Raji (cell line): ENCODE data around the gene GAS2.

Experiments used
- POLR2A ChIP-seq: IDR thresholded peaks from 2 replicates; pipeline ENCODE4 v1.6.1; 2011; ENCODE audit warnings: low read depth, low read length, control low read depth; ENCODE audit not compliant: insufficient read depth

GAS2 gene

GRCh38 chr11:22733475-22734248 is 67.3 kb downstream of the GAS2 start:
- no peak for TF ChIP-seq POLR2A

DNA sequence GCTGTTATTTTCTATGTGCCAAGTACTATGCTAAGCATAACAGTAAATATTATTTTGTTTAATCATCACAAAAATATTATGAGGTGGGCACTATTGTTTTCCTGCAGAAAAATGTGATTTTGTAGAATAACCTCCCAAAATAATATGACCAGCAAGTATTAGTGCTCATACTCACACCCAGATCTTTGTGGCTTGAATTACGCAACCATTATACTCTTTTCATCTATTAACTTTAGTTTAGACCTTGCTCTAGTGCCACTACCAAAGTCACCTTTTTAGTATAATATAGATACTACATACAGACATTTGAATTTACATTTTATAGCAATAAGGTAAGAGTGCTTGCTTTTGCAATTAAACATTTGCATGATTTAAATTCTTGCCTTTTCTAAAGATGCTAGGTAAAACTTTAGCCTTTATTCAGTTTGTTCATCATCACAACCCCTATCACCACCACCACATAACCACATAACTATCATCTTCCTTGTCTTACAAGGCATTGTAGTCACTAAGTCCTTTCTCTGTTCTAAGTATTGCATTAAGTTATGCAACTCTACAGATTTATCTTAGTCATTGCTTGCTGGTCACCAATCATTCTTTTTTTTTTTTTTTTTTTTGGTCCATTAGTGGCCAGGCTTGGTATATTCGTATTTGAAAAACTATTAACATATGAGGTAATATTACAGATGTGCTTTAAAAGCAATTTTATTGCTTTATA is 68.4 kb downstream of the GAS2 start:
- TF ChIP-seq POLR2A, result no peak

DNA sequence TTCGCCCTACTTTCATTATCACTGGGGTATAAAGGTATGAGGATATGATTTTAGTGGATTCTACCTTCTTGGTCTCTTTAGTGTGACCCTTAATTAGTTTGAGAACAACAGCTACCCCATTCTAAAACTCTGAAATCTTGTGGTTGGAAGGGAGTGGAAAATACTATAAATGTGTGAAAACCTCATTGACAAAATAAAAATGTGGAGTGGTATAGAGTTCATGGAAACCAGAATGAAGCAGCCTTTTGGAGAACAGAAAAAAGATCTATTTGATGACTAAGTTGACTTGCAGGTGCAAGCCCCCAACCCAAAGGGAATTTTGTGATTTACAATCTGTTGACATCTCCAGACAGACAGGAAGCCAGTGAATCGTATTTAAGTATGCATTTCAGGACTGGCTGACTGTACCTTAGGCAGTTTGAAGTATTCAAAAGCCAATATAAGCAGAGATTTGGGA is 75.8 kb downstream of the GAS2 start:
- no peak for TF ChIP-seq POLR2A

DNA sequence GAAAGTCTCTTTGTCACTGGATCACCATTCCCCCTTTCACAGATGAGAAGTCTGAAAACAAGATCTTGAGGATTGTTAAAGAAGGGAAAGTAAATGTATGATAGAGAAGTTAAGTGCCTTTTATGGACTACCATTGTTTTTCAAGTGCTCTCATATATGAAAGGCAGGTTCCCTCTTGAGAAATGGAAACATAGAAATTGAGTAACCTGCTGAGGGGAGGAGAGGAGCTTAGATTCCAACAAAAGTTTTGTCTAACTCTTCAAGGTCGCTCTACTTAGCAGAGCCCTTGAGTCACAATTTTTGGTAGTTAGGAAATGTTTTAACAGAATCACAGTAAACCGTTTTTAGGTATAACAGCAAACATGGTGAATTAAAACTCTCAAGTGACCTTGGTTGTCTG is 83.1 kb downstream of the GAS2 start:
- no peak for TF ChIP-seq POLR2A

DNA sequence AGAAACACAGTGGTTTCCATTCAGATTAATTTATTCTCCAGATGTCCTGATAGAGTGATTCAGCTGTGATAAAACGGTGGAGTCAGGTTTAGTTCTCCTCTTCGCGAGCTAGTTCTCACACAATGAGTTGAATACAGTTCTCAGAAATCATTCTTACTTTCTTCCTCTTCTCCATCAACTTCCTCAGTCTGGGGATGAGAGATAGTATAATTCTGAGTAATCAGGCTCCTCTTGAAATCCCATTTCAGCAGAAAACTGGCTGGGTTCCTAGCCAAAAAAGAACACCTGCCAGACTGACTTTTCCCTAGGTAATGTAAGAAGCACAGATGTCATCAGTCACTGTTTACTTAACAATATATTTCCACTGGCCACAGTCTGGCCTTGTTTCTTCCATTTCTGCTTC is 86.5 kb downstream of the GAS2 start:
- no peak for TF ChIP-seq POLR2A

- no peak for TF ChIP-seq POLR2A
Observed at GRCh38 chr11:22753416-22753815, 87.0 kb downstream of the GAS2 start.

DNA sequence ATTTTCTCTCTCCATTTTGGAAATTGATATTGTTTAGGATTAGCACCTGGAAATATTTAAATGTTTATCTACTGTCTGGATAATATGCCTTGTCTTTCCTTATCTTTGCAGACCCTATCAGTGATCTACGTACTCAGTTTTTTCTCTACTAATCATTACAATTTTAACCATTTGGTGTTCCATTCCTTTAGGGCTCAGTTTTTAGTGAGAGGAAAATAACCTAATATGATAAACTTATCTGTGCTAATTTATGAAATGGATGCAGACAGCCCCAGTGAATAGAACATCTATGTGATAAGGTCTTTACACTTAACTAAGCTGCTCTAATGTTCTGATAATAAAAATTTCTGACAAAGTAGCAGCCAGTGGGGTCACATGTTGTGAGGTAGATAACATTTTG is 94.7 kb downstream of the GAS2 start:
- TF ChIP-seq POLR2A, result no peak

DNA sequence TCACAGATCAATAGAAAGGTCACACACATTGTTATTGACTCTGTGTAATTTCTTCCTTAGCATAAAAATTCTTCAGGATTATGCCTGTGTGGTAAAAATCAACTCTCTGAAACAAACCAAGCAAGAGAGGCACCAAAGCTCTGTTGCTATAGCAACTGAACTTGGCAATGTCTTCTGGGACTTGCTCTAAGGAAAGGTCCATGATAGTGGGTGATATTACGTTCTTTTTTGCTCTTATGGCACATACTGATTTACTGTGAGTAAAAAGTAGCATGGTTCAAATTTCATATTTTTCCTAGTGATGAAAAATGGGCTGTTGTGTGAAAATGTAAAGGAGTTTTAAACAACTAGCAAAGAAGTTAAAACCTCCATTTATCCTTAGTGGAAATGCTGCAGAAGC is 96.8 kb downstream of the GAS2 start:
- no peak for TF ChIP-seq POLR2A

DNA sequence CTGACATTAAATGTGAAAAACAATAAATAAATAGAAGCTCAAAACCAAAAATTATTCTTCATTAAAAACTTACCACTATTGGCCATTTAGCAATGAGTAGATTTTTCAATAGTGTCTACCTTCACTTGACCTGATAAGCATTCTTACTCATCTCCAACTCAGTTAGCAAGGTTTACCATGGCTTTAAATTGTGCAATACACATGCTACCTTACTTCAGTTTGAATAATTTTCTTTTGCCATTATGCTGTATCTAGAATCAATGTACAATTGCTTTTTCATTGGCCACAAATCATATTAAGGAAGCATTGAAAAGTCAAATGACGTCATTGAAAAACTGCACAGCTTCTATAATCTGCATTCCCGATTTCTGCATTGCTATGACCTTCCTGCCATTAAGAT is 98.3 kb downstream of the GAS2 start:
- no peak for TF ChIP-seq POLR2A

- no peak for TF ChIP-seq POLR2A
Observed at GRCh38 chr11:22768281-22768680, 101.9 kb downstream of the GAS2 start.

DNA sequence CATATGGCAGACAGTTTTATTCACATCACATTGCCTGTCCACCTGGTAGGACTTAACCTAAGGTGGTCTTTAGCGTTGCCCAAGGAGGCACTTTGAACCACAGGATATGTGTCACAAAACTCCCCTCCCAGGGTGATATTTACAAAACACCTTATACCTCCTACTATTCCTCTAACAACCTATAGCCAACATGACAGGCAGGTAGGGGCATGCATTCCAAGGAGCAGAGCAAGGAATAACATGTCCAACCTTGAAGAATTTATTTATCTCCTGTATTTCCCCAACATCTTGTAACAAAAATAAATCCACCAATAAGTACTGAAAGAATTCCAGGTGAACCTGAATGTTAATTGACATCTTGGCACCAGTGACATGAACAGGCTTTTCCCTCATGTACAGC is 102.7 kb downstream of the GAS2 start:
- no peak for TF ChIP-seq POLR2A

DNA sequence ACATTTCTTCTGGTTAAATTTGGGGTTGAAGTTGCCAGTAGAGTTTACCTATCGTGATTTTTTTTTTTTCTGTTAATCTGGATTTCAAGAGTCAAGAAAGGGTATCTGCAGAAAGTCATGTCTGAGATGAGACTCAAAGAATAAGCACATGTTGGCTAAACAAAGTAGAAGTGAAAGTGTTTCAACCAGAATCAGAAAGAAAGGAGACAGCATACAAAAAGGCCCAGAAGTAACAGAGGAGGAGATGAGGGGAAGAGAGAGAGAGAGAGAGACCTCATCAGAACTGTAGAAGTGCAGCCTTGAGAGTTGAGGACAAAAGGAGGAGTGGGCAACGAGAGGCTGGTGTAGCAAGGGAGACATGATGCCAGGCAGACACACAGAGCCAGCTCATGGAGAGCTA is 108.3 kb downstream of the GAS2 start:
- TF ChIP-seq POLR2A, result no peak

GRCh38 chr11:22775248-22775647 is 108.8 kb downstream of the GAS2 start:
- TF ChIP-seq POLR2A, result no peak

DNA sequence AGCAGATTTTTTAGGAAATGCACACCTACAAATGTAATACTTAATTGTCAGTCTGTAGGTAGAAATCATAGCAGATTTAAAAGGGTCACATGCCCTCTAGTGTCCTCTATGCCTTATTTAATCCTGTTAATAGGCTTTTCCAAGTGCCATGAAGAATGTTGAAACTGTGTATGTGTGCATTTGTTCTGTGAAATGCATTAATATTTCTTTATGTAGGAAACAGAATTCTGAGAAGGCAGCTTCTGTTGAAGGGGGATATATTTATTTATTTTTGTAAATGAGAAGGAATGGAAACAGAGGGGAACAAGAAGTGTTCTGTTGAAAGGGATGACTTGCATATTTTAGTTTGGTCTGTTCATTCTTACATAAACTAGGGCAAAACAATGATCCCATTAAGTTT is 112.2 kb downstream of the GAS2 start:
- TF ChIP-seq POLR2A, result no peak

DNA sequence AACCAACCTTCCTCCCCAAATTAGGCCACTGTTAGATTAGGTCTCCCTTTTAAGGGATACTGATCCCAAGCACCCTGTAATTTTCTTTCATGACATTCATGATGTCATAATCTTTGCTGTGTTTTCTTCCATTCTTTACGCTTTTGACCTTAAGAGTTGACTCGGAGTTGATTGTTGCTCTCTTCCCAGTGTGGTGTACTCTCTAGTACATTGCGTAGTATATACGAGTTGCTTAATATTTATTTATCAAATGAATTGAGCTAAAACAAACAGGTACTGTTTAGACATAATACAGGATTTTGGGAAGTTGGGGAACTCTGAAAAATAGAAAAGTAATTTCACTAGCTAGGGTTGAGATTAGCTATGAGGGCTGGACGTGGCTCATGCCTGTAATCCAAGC is 113.4 kb downstream of the GAS2 start:
- no peak for TF ChIP-seq POLR2A

GRCh38 chr11:22780952-22781593 is 114.7 kb downstream of the GAS2 start:
- TF ChIP-seq POLR2A, result no peak
